ENCODE results near the gene LAMTOR2. TPM values are rescaled to one million over a fixed set of nuclear protein-coding genes. Genes with fewer than 3 reads are reported as not detected.
A peak's percentile ranks its signal among the peaks of the same experiment; 100 is the strongest.

LAMTOR2 gene
- total and polyA plus RNA-seq, 2 of the 4 experiments (the other 2 are of a cell fraction) = 50.0 to 89.0 TPM

DNA sequence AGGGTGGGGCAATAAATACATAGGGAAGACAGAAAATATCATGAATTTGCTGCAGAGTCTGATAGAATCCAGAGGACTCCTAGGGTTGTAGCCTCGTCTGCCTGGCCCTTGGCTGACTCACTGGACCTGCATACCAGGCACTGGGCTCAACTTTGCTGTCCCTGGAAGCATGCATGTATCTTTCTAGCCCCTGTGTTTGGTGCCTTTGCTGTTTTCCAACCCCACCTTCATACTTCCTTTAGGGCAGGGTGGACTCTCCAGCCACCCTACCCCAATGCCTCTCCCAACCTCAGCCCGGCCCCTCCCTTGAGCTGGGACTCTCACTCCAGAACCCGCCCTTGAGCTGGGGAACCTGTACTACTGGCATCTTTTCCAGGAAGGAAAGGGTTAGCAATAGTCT is 7.6 kb downstream of the LAMTOR2 start:
- H3K18ac ChIP-seq (ENCODE audit: low read depth, low read length) = no peak overlapping the region
- POLR2A ChIA-PET (ENCODE audit: unreplicated experiment) = no interaction called here
- intact Hi-C loops (cut with micrococcal nuclease) (no loop called here), dilution Hi-C loops (cut with HindIII; ENCODE audit: low sequenced_read_pairs, unreplicated experiment) (no loop called here), in situ Hi-C loops (cut with MboI; ENCODE audit: low sequenced_read_pairs) (no loop called here)
- H3K36me3 ChIP-seq (ENCODE audit: control insufficient read depth, insufficient read depth, low read length) = peaks cover 5% of the 10 kb centered on the region
- H2AK9ac ChIP-seq (replicated peaks; ENCODE audit: low read depth, low read length, poor library complexity) = no peak overlapping the region
- H4K5ac ChIP-seq (ENCODE audit: low read depth, low read length) = no peak overlapping the region
- no peak overlapping the region for H2BK120ac ChIP-seq (ENCODE audit: low read depth, low read length)
- no TSS peak for BruUV-seq (replicated peaks)
- no peak overlapping the region for H3K4me2 ChIP-seq (ENCODE audit: low read depth, low read length)
- no peak overlapping the region for H4K91ac ChIP-seq (ENCODE audit: insufficient read depth, low read depth, low read length)
- no peaks in the 10 kb centered on the region for H4K20me1 ChIP-seq (ENCODE audit: insufficient read depth, low read length)
- H3K9me1 ChIP-seq (ENCODE audit: insufficient read depth, low read length) = peaks cover 4% of the 10 kb centered on the region; the same call in 1 of the 2 replicates
- TF ChIP-seq CHD1 (IDR thresholded peaks at IDR 0.05; ENCODE audit: low read depth, low read length) (no peak), MAFK (IDR thresholded peaks at IDR 0.05; ENCODE audit: low read depth, low read length) (no peak), RAD21 (IDR thresholded peaks at IDR 0.05; ENCODE audit: low read length) (no peak), POLR2A (IDR thresholded peaks at IDR 0.05; ENCODE audit: low read depth, low read length) (no peak), FOS (IDR thresholded peaks at IDR 0.05; ENCODE audit: low read depth, low read length) (no peak), NFE2L2 (IDR thresholded peaks at IDR 0.05; ENCODE audit: low read depth, low read length) (no peak), RCOR1 (IDR thresholded peaks at IDR 0.05; ENCODE audit: insufficient replicate concordance, low read length) (no peak), CEBPB (IDR thresholded peaks at IDR 0.05; ENCODE audit: low read depth, low read length) (no peak), RFX5 (IDR thresholded peaks at IDR 0.05; ENCODE audit: low read depth, low read length) (no peak), BHLHE40 (IDR thresholded peaks at IDR 0.05; ENCODE audit: low read depth, low read length) (no peak)
- TF ChIP-seq, protein P1, sequence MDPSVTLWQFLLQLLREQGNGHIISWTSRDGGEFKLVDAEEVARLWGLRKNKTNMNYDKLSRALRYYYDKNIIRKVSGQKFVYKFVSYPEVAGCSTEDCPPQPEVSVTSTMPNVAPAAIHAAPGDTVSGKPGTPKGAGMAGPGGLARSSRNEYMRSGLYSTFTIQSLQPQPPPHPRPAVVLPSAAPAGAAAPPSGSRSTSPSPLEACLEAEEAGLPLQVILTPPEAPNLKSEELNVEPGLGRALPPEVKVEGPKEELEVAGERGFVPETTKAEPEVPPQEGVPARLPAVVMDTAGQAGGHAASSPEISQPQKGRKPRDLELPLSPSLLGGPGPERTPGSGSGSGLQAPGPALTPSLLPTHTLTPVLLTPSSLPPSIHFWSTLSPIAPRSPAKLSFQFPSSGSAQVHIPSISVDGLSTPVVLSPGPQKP (IDR thresholded peaks at IDR 0.05; ENCODE audit: borderline replicate concordance, low read depth, low read length) = no peak
- H3K14ac ChIP-seq (replicated peaks; ENCODE audit: low read depth, low read length) = no peak overlapping the region
- no peak overlapping the region for H3K9ac ChIP-seq (ENCODE audit: low read depth, low read length)
- H3K9me3 ChIP-seq (ENCODE audit: control insufficient read depth, insufficient read depth, low read length) = no peaks in the 10 kb centered on the region
- H2AFZ ChIP-seq (replicated peaks; ENCODE audit: low read length, poor library complexity) = peak overlapping the region; percentile 41
- no peak overlapping the region for H2AK5ac ChIP-seq (ENCODE audit: low read depth, low read length)
- no peak overlapping the region for H3K23ac ChIP-seq (ENCODE audit: low read depth, low read length)
- peaks cover 0 to 7% of the 10 kb centered on the region in 2 experiments; a peak in 2 of 4 replicates for H3K79me1 ChIP-seq (ENCODE audit: low read depth in 1 of 2, low read length in 2 of 2)
- H3K4ac ChIP-seq (ENCODE audit: low read depth, low read length) = no peak overlapping the region
- no peak overlapping the region for H3K4me3 ChIP-seq (ENCODE audit: insufficient read depth, low read depth, low read length)
- WGBS, 2 experiments (ENCODE audit: extremely low coverage in 2 of 2, insufficient read length in 1 of 2) = 38% methylated on average over 1 of the region's 3 CpGs; no CpG with 5 or more reads in 1 of the 2 experiments
- no peak overlapping the region for H3K27ac ChIP-seq (ENCODE audit: insufficient read depth, low read length)
- no peak overlapping the region for H3K56ac ChIP-seq (ENCODE audit: extremely low read depth, insufficient read depth, low read length)
- H2BK20ac ChIP-seq (ENCODE audit: low read depth, low read length) = no peak overlapping the region
- H4K8ac ChIP-seq (ENCODE audit: low read depth in 2 of 2, low read length in 2 of 2) = no peak overlapping the region
- CTCF ChIA-PET = interaction anchor here (0.7 kb wide), 1 partner anchor 36 kb away, joined by 4 read pairs; no protein-coding TSS in a partner anchor
- peaks cover 5% of the 10 kb centered on the region for H3K4me1 ChIP-seq (ENCODE audit: control insufficient read depth, insufficient read depth, low read length)
- no peaks in the 10 kb centered on the region for H3K27me3 ChIP-seq (ENCODE audit: control insufficient read depth, insufficient read depth, low read length)
- no peak overlapping the region for H2BK15ac ChIP-seq (ENCODE audit: low read depth, low read length)
- DNase-seq = peak; percentile 36
- peak; percentile 75 for ATAC-seq (ENCODE audit: low read depth)
- H2BK5ac ChIP-seq (ENCODE audit: low read depth, low read length, poor library complexity, severe bottlenecking) = no peak overlapping the region
